Kidney (tissue), 14 donors: ENCODE measurements around the gene ELN. TPM values are rescaled to one million over a fixed set of nuclear protein-coding genes. Genes with fewer than 3 reads are reported as not detected.

ENCODE experiments used
- DNase-seq, 5 donors: peaks; one replicate each; pipeline ENCODE4 v3.0.0-alpha.2; 2013 to 2020
- FAIRE-seq: peaks from 2 replicates; lab custom pipeline; 2012; peaks lifted over from hg19 to GRCh38; lab: Jason Lieb, UNC
- H3K27ac ChIP-seq, 2 donors: one replicate each; pipeline ENCODE4 v1.7.0; 2013; ENCODE audit warnings: low read depth in 2 of 2, low read length in 2 of 2, inconsistent platforms in 1 of 2
- H3K27me3 ChIP-seq: one replicate; pipeline ENCODE4 v1.7.1; 2013; ENCODE audit warnings: low read length, inconsistent platforms; ENCODE audit not compliant: control insufficient read depth, insufficient read depth
- H3K36me3 ChIP-seq, 3 donors: one replicate each; pipeline versions ENCODE4 v1.7.0 to v1.7.1; 2013; ENCODE audit warnings: low read length in 3 of 3, control low read depth in 1 of 3, inconsistent platforms in 1 of 3; ENCODE audit not compliant: insufficient read depth in 3 of 3, control insufficient read depth in 2 of 3
- H3K4me1 ChIP-seq, 3 donors: one replicate each; pipeline versions ENCODE4 v1.7.0 to v1.7.1; 2013; ENCODE audit warnings: low read length in 3 of 3, inconsistent platforms in 1 of 3, low read depth in 1 of 3; ENCODE audit not compliant: control insufficient read depth in 2 of 3, insufficient read depth in 2 of 3
- H3K4me3 ChIP-seq, 3 donors: one replicate each; pipeline versions ENCODE4 v1.7.0 to v1.8.1; 2013; ENCODE audit warnings: low read length in 3 of 3, control low read depth in 1 of 3, inconsistent platforms in 1 of 3
- H3K9ac ChIP-seq, 3 donors: one replicate each; pipeline versions ENCODE4 v1.7.0 to v1.7.1; 2013; ENCODE audit warnings: low read length in 3 of 3, control low read depth in 1 of 3, inconsistent platforms in 1 of 3
- H3K9me3 ChIP-seq, 3 donors: one replicate each; pipeline versions ENCODE4 v1.7.0 to v1.7.1; 2013; ENCODE audit warnings: low read length in 3 of 3, control low read depth in 1 of 3, inconsistent platforms in 1 of 3; ENCODE audit not compliant: control insufficient read depth in 2 of 3, insufficient read depth in 1 of 3
- intact Hi-C: fragments of 100-400 bp; cut with DNase I; formaldehyde crosslinking; loops from one replicate; pipeline ENCODE4 v1.11.1; 2022
- polyA plus RNA-seq: library from polyadenylated mRNA; stranded (reverse); fragments of 350-450 nt; fragmentation: Illumina TruSeq; extraction: RNeasy Lipid Tissue Mini Kit (QIAGEN cat#74804); gene quantifications from one replicate; pipeline ENCODE4 v1.2.3, GENCODE V29; 2014; ENCODE audit warnings: low read depth, low replicate concordance; ENCODE audit not compliant: insufficient read depth
- total RNA-seq: library from RNA; stranded (reverse); fragmentation: NEBNext Ultra II Directional; extraction: Animal tissue kit (Norgen Biotek cat#: 25700); gene quantifications from one replicate; pipeline ENCODE4 v1.2.1, GENCODE V29; 2021
- TF ChIP-seq, protein P1 (sequence below): IDR thresholded peaks from 3 replicates; pipeline ENCODE4 v1.5.1; 2012; ENCODE audit warnings: mild to moderate bottlenecking, moderate library complexity, borderline replicate concordance; ENCODE audit not compliant: insufficient read depth; ENCODE audit errors: extremely low read depth
- donor health status: control.
- donor health status: control.
- donor health status: control.
- donor health status: control.
- donor health status: control.
- donor health status: DM: yes; HTN: yes; CAD: no.
- donor health status: Normal renal cell carcinoma (clear cell type).

The ELN gene
- total and polyA plus RNA-seq, 2 donors from 2014 or later: 14.9 to 44.8 TPM

DNA sequence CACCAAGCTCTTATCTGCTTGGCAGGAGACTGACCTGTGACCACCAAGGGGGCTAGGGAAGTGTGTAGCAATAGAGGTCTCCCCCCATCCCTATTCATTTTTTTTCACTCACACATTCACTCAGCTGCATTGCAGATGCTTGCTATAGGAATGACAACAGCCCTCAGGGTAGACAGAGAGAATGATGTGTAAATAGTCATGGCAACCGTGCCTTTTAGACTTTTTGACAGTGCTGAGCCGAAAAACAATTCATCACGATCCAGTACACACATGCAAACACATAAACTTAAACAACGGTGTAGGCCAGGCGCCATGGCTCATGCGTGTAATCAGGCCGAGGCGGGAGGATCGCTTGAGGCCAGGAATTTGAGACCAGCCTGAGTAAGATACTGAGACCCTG, 7.6 kb upstream of the ELN start:
- intact Hi-C loops: no loop called here
- Histone ChIP-seq H3K9ac (no peak overlapping the region), H3K9me3 (no peaks in the 10 kb centered on the region), H3K27ac (no peak overlapping the region), H3K4me3 (no peak overlapping the region), H3K4me1 (no peaks in the 10 kb centered on the region), H3K27me3 (no peaks in the 10 kb centered on the region), H3K36me3 (no peaks in the 10 kb centered on the region)
- DNase-seq: no peak
- TF ChIP-seq, protein P1, sequence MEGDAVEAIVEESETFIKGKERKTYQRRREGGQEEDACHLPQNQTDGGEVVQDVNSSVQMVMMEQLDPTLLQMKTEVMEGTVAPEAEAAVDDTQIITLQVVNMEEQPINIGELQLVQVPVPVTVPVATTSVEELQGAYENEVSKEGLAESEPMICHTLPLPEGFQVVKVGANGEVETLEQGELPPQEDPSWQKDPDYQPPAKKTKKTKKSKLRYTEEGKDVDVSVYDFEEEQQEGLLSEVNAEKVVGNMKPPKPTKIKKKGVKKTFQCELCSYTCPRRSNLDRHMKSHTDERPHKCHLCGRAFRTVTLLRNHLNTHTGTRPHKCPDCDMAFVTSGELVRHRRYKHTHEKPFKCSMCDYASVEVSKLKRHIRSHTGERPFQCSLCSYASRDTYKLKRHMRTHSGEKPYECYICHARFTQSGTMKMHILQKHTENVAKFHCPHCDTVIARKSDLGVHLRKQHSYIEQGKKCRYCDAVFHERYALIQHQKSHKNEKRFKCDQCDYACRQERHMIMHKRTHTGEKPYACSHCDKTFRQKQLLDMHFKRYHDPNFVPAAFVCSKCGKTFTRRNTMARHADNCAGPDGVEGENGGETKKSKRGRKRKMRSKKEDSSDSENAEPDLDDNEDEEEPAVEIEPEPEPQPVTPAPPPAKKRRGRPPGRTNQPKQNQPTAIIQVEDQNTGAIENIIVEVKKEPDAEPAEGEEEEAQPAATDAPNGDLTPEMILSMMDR: no peak
- FAIRE-seq: no peak

- H3K9me3 ChIP-seq: no peaks in the 10 kb centered on the region
- intact Hi-C loops: no loop called here
- H3K4me3 ChIP-seq: no peak overlapping the region
- H3K36me3 ChIP-seq: no peaks in the 10 kb centered on the region
- no peak overlapping the region for H3K9ac ChIP-seq
- H3K27ac ChIP-seq: no peak overlapping the region
- H3K27me3 ChIP-seq: no peaks in the 10 kb centered on the region
- no peak for DNase-seq
- FAIRE-seq: no peak
- TF ChIP-seq, protein P1: no peak
- H3K4me1 ChIP-seq: no peaks in the 10 kb centered on the region
Measured at GRCh38 chr7:74021546-74022320, 6.2 kb upstream of the ELN start.

DNA sequence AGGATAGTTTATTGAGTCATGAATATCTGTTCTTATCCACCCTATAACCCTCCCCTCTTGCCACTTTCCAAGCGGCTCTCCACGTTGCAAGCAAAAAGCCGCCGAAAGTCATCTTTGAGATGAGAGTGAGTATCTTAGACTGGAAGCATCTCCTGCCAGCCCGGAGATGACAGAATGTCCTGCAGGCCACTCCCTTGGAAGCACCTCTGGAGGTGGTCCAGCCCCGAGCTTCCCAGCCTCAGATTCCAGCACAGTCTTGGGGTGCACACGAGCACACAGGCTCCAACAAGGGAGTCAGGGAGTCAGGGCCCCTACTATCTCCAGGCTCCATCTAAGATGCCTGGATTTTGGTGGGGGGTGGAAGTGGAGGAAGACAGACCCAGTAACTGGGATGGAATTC, 5.5 kb upstream of the ELN start:
- no peaks in the 10 kb centered on the region for H3K36me3 ChIP-seq
- no peak overlapping the region for H3K4me3 ChIP-seq
- no peaks in the 10 kb centered on the region for H3K27me3 ChIP-seq
- FAIRE-seq (no peak), DNase-seq (no peak)
- no peak overlapping the region for H3K9ac ChIP-seq
- intact Hi-C loops: no loop called here
- TF ChIP-seq, protein P1: no peak
- no peak overlapping the region for H3K27ac ChIP-seq
- H3K9me3 ChIP-seq: no peaks in the 10 kb centered on the region
- H3K4me1 ChIP-seq: no peaks in the 10 kb centered on the region
